RCC 7860 (cell line): Measurements from ENCODE around the gene OR5H15.
"Not testable (repeated sequence)": the region's sequence is repeated elsewhere in the genome, so short reads cannot be mapped to it uniquely, and the experiment has no call there.

ENCODE experiments used
- DNase-seq: peaks from one replicate; pipeline ENCODE4 v3.0.0-alpha.2; 2015; ENCODE audit warnings: low spot score
- FAIRE-seq: peaks from 2 replicates; lab custom pipeline; 2012; peaks lifted over from hg19 to GRCh38; lab: Jason Lieb, UNC

OR5H15 gene

GRCh38 chr3:98166396-98166795, at the start of gene OR5H15:
Gene OR5H15, plus strand, starts transcription at chr3:98166696. Its CDS starts 2,004 bp downstream, at chr3:98168700.
- no peak for DNase-seq
- no peak for FAIRE-seq

GRCh38 chr3:98130421-98130820, 36.1 kb upstream of the OR5H15 start, which contains the start of gene OR5H1:
Gene OR5H1, plus strand, starts transcription at chr3:98130721. Its CDS starts 1,977 bp downstream, at chr3:98132698.
- DNase-seq (no peak), FAIRE-seq (no peak)

GRCh38 chr3:98136631-98137030, 29.9 kb upstream of the OR5H15 start:
- no peak for FAIRE-seq
- no peak for DNase-seq

GRCh38 chr3:98137826-98138557, 28.5 kb upstream of the OR5H15 start:
- DNase-seq, FAIRE-seq: not testable (repeated sequence)

GRCh38 chr3:98140531-98140930, 26.0 kb upstream of the OR5H15 start:
- no peak for FAIRE-seq
- DNase-seq = no peak

- DNase-seq (no peak), FAIRE-seq (no peak)
These were observed 19.3 kb upstream of the OR5H15 start, which contains the start of gene OR5H14 for GRCh38 chr3:98147179-98147578. Gene OR5H14, plus strand, starts transcription at chr3:98147479. Its CDS starts 1,907 bp downstream, at chr3:98149386.

GRCh38 chr3:98148751-98149150, 17.7 kb upstream of the OR5H15 start:
- no peak for DNase-seq
- FAIRE-seq = no peak

- not testable (repeated sequence) for DNase-seq
These were observed 17.0 kb upstream of the OR5H15 start for GRCh38 chr3:98149456-98149855.

GRCh38 chr3:98151241-98151640, 15.3 kb upstream of the OR5H15 start:
- DNase-seq = no peak
- FAIRE-seq = no peak

More at GRCh38 chr3:98149456-98149855, 17.0 kb upstream of the OR5H15 start:
- FAIRE-seq = not testable (repeated sequence)

- DNase-seq (no peak), FAIRE-seq (no peak)
These were observed 4.6 kb downstream of the OR5H15 start for GRCh38 chr3:98171071-98171470.

GRCh38 chr3:98172621-98173020, 6.1 kb downstream of the OR5H15 start:
- DNase-seq (no peak), FAIRE-seq (no peak)

- DNase-seq (no peak), FAIRE-seq (no peak)
These were observed 13.9 kb downstream of the OR5H15 start for GRCh38 chr3:98180319-98180890.

GRCh38 chr3:98182196-98182595, 15.7 kb downstream of the OR5H15 start:
- no peak for FAIRE-seq
- DNase-seq = no peak

- FAIRE-seq = no peak
- DNase-seq = no peak
These were observed 18.7 kb downstream of the OR5H15 start for GRCh38 chr3:98185180-98185579.

GRCh38 chr3:98188545-98188944, 22.0 kb downstream of the OR5H15 start:
- FAIRE-seq (no peak), DNase-seq (no peak)

GRCh38 chr3:98190911-98191310, 24.4 kb downstream of the OR5H15 start:
- DNase-seq, FAIRE-seq: not testable (repeated sequence)

- not testable (repeated sequence) for DNase-seq, FAIRE-seq
These were observed 29.8 kb downstream of the OR5H15 start for GRCh38 chr3:98196293-98196692.

- FAIRE-seq (no peak), DNase-seq (no peak)
These were observed 32.5 kb downstream of the OR5H15 start for GRCh38 chr3:98199020-98199419.

- DNase-seq (no peak), FAIRE-seq (no peak)
These were observed 42.7 kb downstream of the OR5H15 start for GRCh38 chr3:98209244-98209643.

- no peak for DNase-seq
- FAIRE-seq = no peak
These were observed 46.8 kb downstream of the OR5H15 start for GRCh38 chr3:98213276-98213675.

GRCh38 chr3:98215051-98215450, 48.6 kb downstream of the OR5H15 start:
- no peak for FAIRE-seq
- no peak for DNase-seq
